Fibroblast of lung (primary cell): ENCODE data around the gene ZCCHC17. TPM values are rescaled to one million over a fixed set of nuclear protein-coding genes. Genes with fewer than 3 reads are reported as not detected.

ENCODE experiments used
- DNase-seq, 2 donors: peaks; one replicate each; pipeline versions ENCODE4 v3.0.0 to v3.0.0-alpha.2; 2010; ENCODE audit warnings: low read depth in 2 of 2
- H2AFZ ChIP-seq: 2 replicates; pipeline ENCODE4 v1.5.1; 2012; ENCODE audit warnings: low read length, control low read depth, inconsistent platforms
- H3K27ac ChIP-seq: 2 replicates; pipeline ENCODE4 v1.5.1; 2011; ENCODE audit warnings: low read length, control low read depth; ENCODE audit not compliant: insufficient read depth
- H3K27me3 ChIP-seq: 2 replicates; pipeline ENCODE4 v1.5.1; 2011; ENCODE audit warnings: mild to moderate bottlenecking, low read length; ENCODE audit not compliant: control insufficient read depth, insufficient read depth
- H3K36me3 ChIP-seq: 2 replicates; pipeline ENCODE4 v1.5.1; 2011; ENCODE audit warnings: low read length; ENCODE audit not compliant: control insufficient read depth, insufficient read depth
- H3K4me1 ChIP-seq: 2 replicates; pipeline ENCODE4 v1.5.1; 2011; ENCODE audit warnings: low read length; ENCODE audit not compliant: control insufficient read depth, insufficient read depth; ENCODE audit errors: extremely low read depth
- H3K4me2 ChIP-seq: 2 replicates; pipeline ENCODE4 v1.5.1; 2011; ENCODE audit warnings: low read length, control low read depth; ENCODE audit not compliant: insufficient read depth; ENCODE audit errors: extremely low read depth
- H3K4me3 ChIP-seq, 4 experiments: fragments of 200-600 bp in 1 of 4; sonication (generic) in 1 of 4; replicated peaks in 1 of 4; 2 replicates each; pipeline ENCODE4 v1.5.1; 2011 to 2016; ENCODE audit warnings: low read length in 4 of 4, low read depth in 3 of 4, mild to moderate bottlenecking in 3 of 4, control low read depth in 2 of 4, inconsistent platforms in 1 of 4, mixed read lengths in 1 of 4; ENCODE audit not compliant: insufficient read depth in 1 of 4; ENCODE audit errors: control extremely low read depth in 1 of 4
- H3K79me2 ChIP-seq: 2 replicates; pipeline ENCODE4 v1.5.1; 2012; ENCODE audit warnings: mild to moderate bottlenecking, low read length, inconsistent platforms; ENCODE audit not compliant: control insufficient read depth, insufficient read depth
- H3K9ac ChIP-seq: 2 replicates; pipeline ENCODE4 v1.5.1; 2011; ENCODE audit warnings: mild to moderate bottlenecking, low read length, control low read depth; ENCODE audit not compliant: insufficient read depth
- H3K9me3 ChIP-seq: 2 replicates; pipeline ENCODE4 v1.5.1; 2012; ENCODE audit warnings: low read depth, low read length; ENCODE audit not compliant: control insufficient read depth, insufficient read depth
- H4K20me1 ChIP-seq: 2 replicates; pipeline ENCODE4 v1.5.1; 2011; ENCODE audit warnings: low read length; ENCODE audit not compliant: control insufficient read depth, insufficient read depth; ENCODE audit errors: extremely low read depth
- EZH2 ChIP-seq: IDR thresholded peaks from 2 replicates; pipeline ENCODE4 v1.5.1; 2012; ENCODE audit warnings: low read length, control low read depth, mild to moderate bottlenecking; ENCODE audit errors: missing control alignments
- polyA plus RNA-seq, 2 donors: library from polyadenylated mRNA; depleted of rRNA in 1 of 2; stranded (reverse) in 1 of 2; unstranded in 1 of 2; fragments of >200 nt; gene quantifications; 2 replicates each; pipeline ENCODE4 v1.2.1, GENCODE V29; 2011 to 2012; ENCODE audit warnings: missing spikeins in 1 of 2
- total RNA-seq: library from RNA; depleted of rRNA; stranded (reverse); fragments of >200 nt; gene quantifications from 2 replicates; pipeline ENCODE4 v1.2.1, GENCODE V29; 2014
- TF ChIP-seq, protein P1 (sequence below), 2 donors: IDR thresholded peaks in 1 of 2; conservative IDR thresholded peaks in 1 of 2; 1 replicate in 1 of 2; 2 replicates in 1 of 2; pipeline ENCODE4 v1.5.1; 2011 to 2012; ENCODE audit warnings: low read length in 2 of 2, control low read depth in 1 of 2, inconsistent platforms in 1 of 2, low read depth in 1 of 2, mild to moderate bottlenecking in 1 of 2

The ZCCHC17 gene
- total and polyA plus RNA-seq, 2 donors (not counting 1 experiment from before 2014, with no cell fraction given) = 34.0 to 62.3 TPM

DNA sequence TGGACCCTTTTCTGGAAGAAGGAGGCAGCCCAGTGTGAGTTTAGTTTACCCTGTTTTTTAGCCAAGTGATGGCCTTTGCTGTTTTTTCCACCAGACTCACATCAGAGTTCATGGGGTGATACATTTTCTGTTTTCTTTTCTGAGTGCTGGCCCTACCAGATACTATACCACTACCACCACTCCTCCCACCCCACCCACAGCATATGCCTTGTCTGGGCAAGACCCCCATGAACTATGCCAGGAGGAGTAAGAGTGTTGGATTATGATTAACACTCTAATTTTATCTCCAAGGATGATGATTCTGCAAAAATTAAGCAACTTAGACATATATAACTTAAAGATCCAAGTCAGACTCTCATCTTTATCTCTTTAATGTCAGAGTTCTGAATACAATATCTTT is 50.0 kb downstream of the ZCCHC17 start:
- Histone ChIP-seq H3K27ac (no peak overlapping the region), H4K20me1 (no peaks in the 10 kb centered on the region), H3K79me2 (no peaks in the 10 kb centered on the region), H3K27me3 (no peaks in the 10 kb centered on the region), H3K4me2 (no peak overlapping the region), H3K36me3 (peaks cover 3% of the 10 kb centered on the region), H3K4me1 (no peaks in the 10 kb centered on the region), H3K4me3 (no peak overlapping the region), H3K9me3 (no peaks in the 10 kb centered on the region), H3K9ac (no peak overlapping the region), H2AFZ (no peak overlapping the region)
- TF ChIP-seq EZH2 = no peak
- TF ChIP-seq, protein P1, sequence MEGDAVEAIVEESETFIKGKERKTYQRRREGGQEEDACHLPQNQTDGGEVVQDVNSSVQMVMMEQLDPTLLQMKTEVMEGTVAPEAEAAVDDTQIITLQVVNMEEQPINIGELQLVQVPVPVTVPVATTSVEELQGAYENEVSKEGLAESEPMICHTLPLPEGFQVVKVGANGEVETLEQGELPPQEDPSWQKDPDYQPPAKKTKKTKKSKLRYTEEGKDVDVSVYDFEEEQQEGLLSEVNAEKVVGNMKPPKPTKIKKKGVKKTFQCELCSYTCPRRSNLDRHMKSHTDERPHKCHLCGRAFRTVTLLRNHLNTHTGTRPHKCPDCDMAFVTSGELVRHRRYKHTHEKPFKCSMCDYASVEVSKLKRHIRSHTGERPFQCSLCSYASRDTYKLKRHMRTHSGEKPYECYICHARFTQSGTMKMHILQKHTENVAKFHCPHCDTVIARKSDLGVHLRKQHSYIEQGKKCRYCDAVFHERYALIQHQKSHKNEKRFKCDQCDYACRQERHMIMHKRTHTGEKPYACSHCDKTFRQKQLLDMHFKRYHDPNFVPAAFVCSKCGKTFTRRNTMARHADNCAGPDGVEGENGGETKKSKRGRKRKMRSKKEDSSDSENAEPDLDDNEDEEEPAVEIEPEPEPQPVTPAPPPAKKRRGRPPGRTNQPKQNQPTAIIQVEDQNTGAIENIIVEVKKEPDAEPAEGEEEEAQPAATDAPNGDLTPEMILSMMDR (conservative IDR thresholded peaks at IDR 0.05 in 1 of 2, IDR thresholded peaks at IDR 0.05 in 1 of 2; ENCODE audit: low read depth in 1 of 2, low read length in 2 of 2) = no peak
- DNase-seq = no peak

DNA sequence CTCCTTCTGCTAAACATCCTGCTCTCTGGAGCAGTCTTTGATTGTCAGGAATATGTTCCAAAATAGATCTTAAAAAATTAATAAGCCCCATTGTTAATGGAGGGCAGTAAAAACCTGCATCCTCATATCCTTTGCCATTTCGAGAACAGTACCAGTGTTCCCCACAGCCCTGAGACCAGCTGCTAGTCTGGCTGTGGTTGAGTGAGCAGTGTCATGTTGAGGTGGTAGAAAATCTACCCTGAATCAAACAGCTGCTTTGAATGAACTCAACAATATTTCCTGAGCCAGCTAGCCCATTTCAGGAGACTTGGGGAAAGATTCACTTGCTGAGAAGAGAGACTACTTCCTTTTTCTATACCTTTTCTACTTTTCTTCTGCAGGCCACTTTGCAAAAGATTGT is 51.6 kb downstream of the ZCCHC17 start:
- Histone ChIP-seq H4K20me1 (no peaks in the 10 kb centered on the region), H3K4me2 (no peak overlapping the region), H3K4me3 (no peak overlapping the region), H3K9ac (no peak overlapping the region), H3K9me3 (no peaks in the 10 kb centered on the region), H2AFZ (no peak overlapping the region), H3K27ac (no peak overlapping the region), H3K27me3 (no peaks in the 10 kb centered on the region), H3K79me2 (no peaks in the 10 kb centered on the region), H3K36me3 (peaks cover 3% of the 10 kb centered on the region), H3K4me1 (no peaks in the 10 kb centered on the region)
- no peak for DNase-seq
- TF ChIP-seq, protein P1 (conservative IDR thresholded peaks at IDR 0.05 in 1 of 2, IDR thresholded peaks at IDR 0.05 in 1 of 2; ENCODE audit: low read depth in 1 of 2, low read length in 2 of 2) = no peak
- no peak for TF ChIP-seq EZH2

DNA sequence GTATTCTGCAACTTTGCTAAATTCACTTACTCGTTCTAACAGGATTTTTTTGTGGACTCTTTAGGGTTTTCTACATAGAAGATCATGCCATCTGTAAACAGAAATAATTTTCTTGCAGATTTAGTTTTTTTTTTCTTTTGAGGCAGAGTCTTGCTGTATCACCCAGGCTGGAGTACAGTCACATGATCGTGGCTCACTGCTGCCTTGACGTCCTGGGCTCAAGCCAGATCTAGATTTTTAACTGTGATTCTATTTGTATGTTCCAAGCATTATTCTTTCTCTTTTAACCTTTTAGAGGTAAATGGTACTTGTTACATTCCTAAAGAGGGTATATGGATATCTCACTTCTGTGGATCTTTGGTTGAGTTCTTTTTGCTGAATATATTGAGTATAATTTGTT is 57.5 kb downstream of the ZCCHC17 start:
- no peaks in the 10 kb centered on the region for H3K9me3 ChIP-seq
- H4K20me1 ChIP-seq = no peaks in the 10 kb centered on the region
- H3K4me1 ChIP-seq = peaks cover 2% of the 10 kb centered on the region
- DNase-seq = peak; percentile 21 to 49
- H3K27ac ChIP-seq = no peak overlapping the region
- no peak overlapping the region for H3K9ac ChIP-seq
- no peak overlapping the region for H2AFZ ChIP-seq
- no peak overlapping the region for H3K4me2 ChIP-seq
- H3K4me3 ChIP-seq = no peak overlapping the region
- H3K36me3 ChIP-seq = peaks cover 2% of the 10 kb centered on the region
- TF ChIP-seq EZH2 = no peak
- TF ChIP-seq, protein P1 (conservative IDR thresholded peaks at IDR 0.05 in 1 of 2, IDR thresholded peaks at IDR 0.05 in 1 of 2; ENCODE audit: low read depth in 1 of 2, low read length in 2 of 2) = no peak
- no peaks in the 10 kb centered on the region for H3K79me2 ChIP-seq
- H3K27me3 ChIP-seq = no peaks in the 10 kb centered on the region
